Body of pancreas (tissue), 4 donors: Measurements from ENCODE around the gene MYO16. TPM values are rescaled to one million over a fixed set of nuclear protein-coding genes. Genes with fewer than 3 reads are reported as not detected.

Source experiments
- ATAC-seq: fragments of 150-250 bp; one replicate; pipeline ENCODE4 v1.9.1; 2016
- DNase-seq, 4 donors: peaks; one replicate each; pipeline ENCODE4 v3.0.0-alpha.2; 2019
- H3K27ac ChIP-seq, 4 donors: fragments of 200-600 bp; sonication (generic); 1 replicate in 3 of 4; 2 replicates in 1 of 4; pipeline versions ENCODE4 v1.5.1 to v1.6.1; 2016 to 2019; ENCODE audit warnings: mild to moderate bottlenecking in 1 of 4, mixed read lengths in 1 of 4, moderate library complexity in 1 of 4
- H3K27me3 ChIP-seq, 2 donors: fragments of 200-600 bp; sonication (generic); one replicate each; pipeline ENCODE4 v1.6.0; 2016; ENCODE audit warnings: mild to moderate bottlenecking in 1 of 2
- H3K36me3 ChIP-seq, 2 donors: fragments of 200-600 bp; sonication (generic); replicated peaks in 1 of 2; 2 replicates each; pipeline ENCODE4 v1.5.1; 2016; ENCODE audit warnings: low read depth in 2 of 2; ENCODE audit not compliant: insufficient read depth in 1 of 2
- H3K4me1 ChIP-seq: fragments of 200-600 bp; sonication (generic); one replicate; pipeline ENCODE4 v1.6.0; 2016
- H3K4me3 ChIP-seq, 2 donors: fragments of 200-600 bp; sonication (generic); 1 replicate in 1 of 2; 2 replicates in 1 of 2; pipeline ENCODE4 v1.5.1; 2016 to 2019
- H3K9me3 ChIP-seq, 3 donors: fragments of 200-600 bp; sonication (generic); 1 replicate in 2 of 3; 2 replicates in 1 of 3; pipeline ENCODE4 v1.5.1; 2016
- POLR2A ChIP-seq, 3 donors: fragments of 450-650 bp; IDR thresholded peaks; one replicate each; pipeline ENCODE4 v1.6.1; 2016; ENCODE audit warnings: antibody characterized with exemption in 3 of 3, mild to moderate bottlenecking in 2 of 3
- WGBS, 2 donors: methylation state at CpG; one replicate each; pipeline ENCODE4 v1.1.5; 2017; 5-methylcytosine and 5-hydroxymethylcytosine counted together
- intact Hi-C: fragments of 100-400 bp; cut with DNase I; formaldehyde crosslinking; loops from one replicate; pipeline ENCODE4 v1.15.1; 2023
- total RNA-seq, 2 donors: library from RNA; depleted of rRNA; stranded (reverse); fragments of >200 nt; gene quantifications; one replicate each; pipeline ENCODE4 v1.1.0, GENCODE V29; 2016
- TF ChIP-seq, protein P1 (sequence below), 7 experiments: fragments of 450-650 bp in 4 of 7; fragments of 200-600 bp in 3 of 7; sonication (generic) in 3 of 7; IDR thresholded peaks; one replicate each; pipeline ENCODE4 v1.5.1; 2016 to 2019; ENCODE audit warnings: antibody characterized with exemption in 7 of 7

The MYO16 gene
- total RNA-seq, 2 donors from 2014 or later: under 0.01 to 0.78 TPM

- Histone ChIP-seq H3K4me3 (no peak overlapping the region), H3K36me3 (no peaks in the 10 kb centered on the region), H3K4me1 (no peaks in the 10 kb centered on the region), H3K27ac (peak overlapping the region in 1 of 4 donors; percentile 32), H3K27me3 (no peaks in the 10 kb centered on the region), H3K9me3 (peaks cover 0 to 2% (median 0%) of the 10 kb centered on the region in 3 donors)
- 35 to 44% methylated on average over 8 of the region's 8 CpGs for WGBS, 2 donors
- DNase-seq (peak in 2 of 4 donors; percentile 8 to 11), ATAC-seq (peak; percentile 66)
- intact Hi-C loops: no loop called here
- TF ChIP-seq POLR2A (IDR thresholded peaks at IDR 0.05): no peak
- TF ChIP-seq, protein P1, sequence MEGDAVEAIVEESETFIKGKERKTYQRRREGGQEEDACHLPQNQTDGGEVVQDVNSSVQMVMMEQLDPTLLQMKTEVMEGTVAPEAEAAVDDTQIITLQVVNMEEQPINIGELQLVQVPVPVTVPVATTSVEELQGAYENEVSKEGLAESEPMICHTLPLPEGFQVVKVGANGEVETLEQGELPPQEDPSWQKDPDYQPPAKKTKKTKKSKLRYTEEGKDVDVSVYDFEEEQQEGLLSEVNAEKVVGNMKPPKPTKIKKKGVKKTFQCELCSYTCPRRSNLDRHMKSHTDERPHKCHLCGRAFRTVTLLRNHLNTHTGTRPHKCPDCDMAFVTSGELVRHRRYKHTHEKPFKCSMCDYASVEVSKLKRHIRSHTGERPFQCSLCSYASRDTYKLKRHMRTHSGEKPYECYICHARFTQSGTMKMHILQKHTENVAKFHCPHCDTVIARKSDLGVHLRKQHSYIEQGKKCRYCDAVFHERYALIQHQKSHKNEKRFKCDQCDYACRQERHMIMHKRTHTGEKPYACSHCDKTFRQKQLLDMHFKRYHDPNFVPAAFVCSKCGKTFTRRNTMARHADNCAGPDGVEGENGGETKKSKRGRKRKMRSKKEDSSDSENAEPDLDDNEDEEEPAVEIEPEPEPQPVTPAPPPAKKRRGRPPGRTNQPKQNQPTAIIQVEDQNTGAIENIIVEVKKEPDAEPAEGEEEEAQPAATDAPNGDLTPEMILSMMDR (IDR thresholded peaks at IDR 0.05): no peak
Measured at GRCh38 chr13:108816375-108816774, 187.0 kb downstream of the MYO16 start.

GRCh38 chr13:108827646-108828045, 198.2 kb downstream of the MYO16 start:
- ATAC-seq (peak; percentile 13), DNase-seq (peak in 3 of 4 donors; percentile 9 to 19 (median 12))
- Histone ChIP-seq H3K4me1 (peaks cover 16% of the 10 kb centered on the region), H3K36me3 (no peaks in the 10 kb centered on the region), H3K27ac (peak overlapping the region in 3 of 4 donors; percentile 11 to 65 (median 51)), H3K27me3 (no peaks in the 10 kb centered on the region), H3K4me3 (no peak overlapping the region), H3K9me3 (no peaks in the 10 kb centered on the region)
- no peak for TF ChIP-seq POLR2A (IDR thresholded peaks at IDR 0.05)
- TF ChIP-seq, protein P1 (IDR thresholded peaks at IDR 0.05): no peak
- intact Hi-C loops: no loop called here
- 41 to 46% methylated on average over 4 of the region's 4 CpGs for WGBS, 2 donors

DNA sequence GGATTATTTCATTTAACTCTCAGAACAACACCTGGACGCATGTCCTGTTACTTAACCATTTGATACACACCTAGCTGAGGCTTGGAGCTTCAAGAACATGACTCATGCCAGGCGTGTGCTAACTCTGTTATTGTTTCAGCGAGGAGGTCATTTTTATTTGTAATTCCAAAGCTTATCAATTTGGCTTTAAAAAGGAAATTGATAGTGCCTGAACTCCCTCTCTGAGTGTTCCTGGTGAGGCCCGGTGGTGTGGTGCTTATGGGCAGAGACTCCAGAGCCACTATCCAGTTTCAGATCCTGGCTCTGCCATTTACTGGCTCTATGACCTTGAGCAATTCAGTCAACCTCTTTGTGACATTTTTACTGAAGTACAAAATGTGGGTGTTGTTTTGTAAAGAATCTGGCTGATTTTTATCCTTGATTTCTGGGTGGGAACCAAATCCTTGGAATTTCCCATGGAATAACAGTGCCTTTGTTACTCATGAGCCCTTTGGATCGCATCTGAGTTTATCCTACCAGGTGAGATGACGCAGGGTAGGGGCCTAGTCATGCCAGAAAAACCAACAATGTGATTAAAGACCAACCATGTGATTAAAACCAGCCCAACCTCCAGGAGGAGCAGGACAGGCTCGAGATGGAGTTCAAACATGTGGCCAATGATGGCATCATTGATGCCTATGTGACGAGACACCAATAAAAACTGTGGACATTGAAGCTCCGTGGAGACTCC, 198.8 kb downstream of the MYO16 start:
- Histone ChIP-seq H3K9me3 (no peaks in the 10 kb centered on the region), H3K4me3 (no peak overlapping the region), H3K27me3 (no peaks in the 10 kb centered on the region), H3K36me3 (no peaks in the 10 kb centered on the region), H3K27ac (peak overlapping the region; percentile 11 to 65 (median 38)), H3K4me1 (peaks cover 16% of the 10 kb centered on the region)
- ATAC-seq (peak; percentile 89), DNase-seq (peak; percentile 39 to 64 (median 56))
- TF ChIP-seq, protein P1 (IDR thresholded peaks at IDR 0.05): no peak
- TF ChIP-seq POLR2A (IDR thresholded peaks at IDR 0.05): no peak
- WGBS, 2 donors: 34 to 36% methylated on average over 9 of the region's 9 CpGs
- intact Hi-C loops: no loop called here

DNA sequence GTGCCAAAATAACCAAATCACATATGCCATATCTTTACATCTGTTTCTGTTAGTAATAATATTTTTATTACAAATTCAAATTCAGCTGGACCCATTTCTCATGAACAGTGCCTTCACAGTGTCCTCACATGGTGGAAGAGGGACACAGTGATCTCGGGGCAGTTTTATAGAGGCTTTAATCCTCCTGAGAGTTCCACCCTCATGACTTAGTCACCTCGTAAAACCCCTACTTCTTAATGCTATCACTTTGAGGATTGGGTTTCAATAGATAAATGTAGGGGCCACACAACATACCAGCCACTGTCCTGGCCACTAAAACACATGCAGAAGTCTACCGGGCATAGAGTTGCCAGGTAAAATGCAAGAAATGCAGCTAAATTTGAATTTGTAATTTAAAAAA, 201.5 kb downstream of the MYO16 start:
- no peaks in the 10 kb centered on the region for H3K9me3 ChIP-seq
- peaks cover 16% of the 10 kb centered on the region for H3K4me1 ChIP-seq
- WGBS, 2 donors: 84 to 88% methylated on average over 3 of the region's 3 CpGs
- intact Hi-C loops: no loop called here
- no peaks in the 10 kb centered on the region for H3K36me3 ChIP-seq
- H3K27ac ChIP-seq: no peak overlapping the region
- H3K4me3 ChIP-seq: no peak overlapping the region
- ATAC-seq (no peak), DNase-seq (no peak)
- TF ChIP-seq POLR2A (IDR thresholded peaks at IDR 0.05): no peak
- TF ChIP-seq, protein P1 (IDR thresholded peaks at IDR 0.05): no peak
- H3K27me3 ChIP-seq: no peaks in the 10 kb centered on the region

GRCh38 chr13:108833531-108833930, 204.1 kb downstream of the MYO16 start:
- DNase-seq (no peak), ATAC-seq (no peak)
- TF ChIP-seq, protein P1 (IDR thresholded peaks at IDR 0.05): no peak
- TF ChIP-seq POLR2A (IDR thresholded peaks at IDR 0.05): no peak
- 87 to 89% methylated on average over 1 of the region's 1 CpG for WGBS, 2 donors
- Histone ChIP-seq H3K4me1 (peaks cover 2% of the 10 kb centered on the region), H3K9me3 (no peaks in the 10 kb centered on the region), H3K27ac (no peak overlapping the region), H3K36me3 (no peaks in the 10 kb centered on the region), H3K4me3 (no peak overlapping the region), H3K27me3 (no peaks in the 10 kb centered on the region)
- intact Hi-C loops: no loop called here
